Measurements from ENCODE around the gene CYFIP1.

CYFIP1 gene

GRCh38 chr15:22844421-22845288 lies 135.5 kb downstream of the CYFIP1 start:
- peaks cover 86% of the 10 kb centered on the region for H3K36me3 ChIP-seq (ENCODE audit: control insufficient read depth, low read length)
- H4K20me1 ChIP-seq (ENCODE audit: control insufficient read depth, insufficient read depth, low read depth, low read length), result peaks cover 13% of the 10 kb centered on the region
- H3F3A ChIP-seq (ENCODE audit: control insufficient read depth, insufficient read depth), result peaks cover 5% of the 10 kb centered on the region
- no peak overlapping the region for H3K4me2 ChIP-seq (ENCODE audit: low read length)
- H3K4me3 ChIP-seq (ENCODE audit: low read length), result no peak overlapping the region
- peaks cover 98% of the 10 kb centered on the region for H3K79me2 ChIP-seq (ENCODE audit: control insufficient read depth, low read length)
- no peaks in the 10 kb centered on the region for H3K27me3 ChIP-seq (ENCODE audit: control insufficient read depth, low read length)
- no peaks in the 10 kb centered on the region for H3K9me3 ChIP-seq (ENCODE audit: control insufficient read depth, insufficient read depth, low read length)
- H3K9me2 ChIP-seq (replicated peaks; ENCODE audit: control insufficient read depth, low read length), result no peaks in the 10 kb centered on the region
- peaks cover 20% of the 10 kb centered on the region for H3K4me1 ChIP-seq (ENCODE audit: control insufficient read depth, low read length)
- H3K27ac ChIP-seq (ENCODE audit: low read depth, low read length), result no peak overlapping the region
- TF ChIP-seq CTCF (IDR thresholded peaks at IDR 0.05; ENCODE audit: low read depth, low read length, poor library complexity, severe bottlenecking) (no peak), EZH2phosphoT487 (IDR thresholded peaks at IDR 0.05; ENCODE audit: borderline replicate concordance, low read length) (no peak)

- Histone ChIP-seq H3K9me2 (replicated peaks; ENCODE audit: control insufficient read depth, low read length) (no peaks in the 10 kb centered on the region), H3K4me1 (ENCODE audit: control insufficient read depth, low read length) (peaks cover 20% of the 10 kb centered on the region), H3K4me2 (ENCODE audit: low read length) (peak overlapping the region; percentile 70), H3K9me3 (ENCODE audit: control insufficient read depth, insufficient read depth, low read length) (no peaks in the 10 kb centered on the region), H3K79me2 (ENCODE audit: control insufficient read depth, low read length) (peaks cover 57% of the 10 kb centered on the region), H4K20me1 (ENCODE audit: control insufficient read depth, insufficient read depth, low read depth, low read length) (peaks cover 13% of the 10 kb centered on the region), H3K4me3 (ENCODE audit: low read length) (peak overlapping the region; percentile 88), H3K27ac (ENCODE audit: low read depth, low read length) (peak overlapping the region; percentile 94), H3K27me3 (ENCODE audit: control insufficient read depth, low read length) (no peaks in the 10 kb centered on the region), H3F3A (ENCODE audit: control insufficient read depth, insufficient read depth) (peaks cover 22% of the 10 kb centered on the region), H3K36me3 (ENCODE audit: control insufficient read depth, low read length) (peaks cover 45% of the 10 kb centered on the region)
- no peak for TF ChIP-seq EZH2phosphoT487 (IDR thresholded peaks at IDR 0.05; ENCODE audit: borderline replicate concordance, low read length)
- no peak for TF ChIP-seq CTCF (IDR thresholded peaks at IDR 0.05; ENCODE audit: low read depth, low read length, poor library complexity, severe bottlenecking)
Measured at GRCh38 chr15:22839046-22839695, 141.0 kb downstream of the CYFIP1 start.

DNA sequence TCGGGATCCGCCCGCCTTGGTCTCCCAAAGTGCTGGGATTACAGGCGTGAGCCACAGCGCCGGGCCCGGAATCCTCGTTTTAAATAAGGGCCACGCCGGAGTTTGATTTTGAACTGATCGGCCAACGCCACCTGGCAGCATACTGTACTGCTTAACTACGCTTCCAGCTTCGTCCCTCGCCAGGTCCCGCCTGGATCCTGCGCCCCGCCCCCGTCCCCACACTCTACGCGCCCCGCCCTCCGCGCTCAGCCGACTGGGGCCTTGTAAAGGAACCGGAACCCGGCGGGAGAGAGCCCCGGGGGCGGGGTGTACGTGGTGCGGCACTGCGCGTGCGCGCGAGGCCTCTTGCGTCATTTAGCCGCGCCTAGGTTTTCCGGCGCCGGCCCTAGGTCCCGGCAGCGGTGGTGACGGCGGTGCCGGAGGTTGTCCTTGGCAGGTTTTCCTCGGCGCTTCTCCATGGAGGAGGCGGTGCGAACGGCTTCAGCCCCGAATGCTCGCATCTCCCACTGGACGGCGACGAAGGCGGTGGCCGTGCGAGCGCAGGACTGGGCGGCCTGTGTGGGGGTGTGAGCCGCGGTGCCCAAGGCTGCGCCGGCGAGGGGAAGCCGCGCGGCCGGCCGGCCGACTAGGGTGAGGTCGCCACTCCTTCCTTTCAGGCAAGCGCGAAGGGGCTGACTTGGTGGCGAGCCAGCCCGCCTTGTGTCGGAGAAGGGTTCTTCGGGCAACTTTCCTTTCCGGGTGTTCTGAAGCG lies 141.7 kb downstream of the CYFIP1 start, which contains the start of gene NIPA2:
Gene NIPA2 (plus strand): TSS at position 375 of the 751 bp plus-strand sequence. CDS start 13,066 bp downstream, outside the sequence.
- peaks cover 18% of the 10 kb centered on the region for H3K4me1 ChIP-seq (ENCODE audit: control insufficient read depth, low read length)
- no peaks in the 10 kb centered on the region for H3K9me2 ChIP-seq (replicated peaks; ENCODE audit: control insufficient read depth, low read length)
- peaks cover 22% of the 10 kb centered on the region for H3F3A ChIP-seq (ENCODE audit: control insufficient read depth, insufficient read depth)
- peak within 1 kb of the TSS; percentile 88 for H3K4me3 ChIP-seq (ENCODE audit: low read length)
- H3K27me3 ChIP-seq (ENCODE audit: control insufficient read depth, low read length), result no peaks in the 10 kb centered on the region
- H3K4me2 ChIP-seq (ENCODE audit: low read length), result peak within 1 kb of the TSS; percentile 70
- peak within 1 kb of the TSS; percentile 94 for H3K27ac ChIP-seq (ENCODE audit: low read depth, low read length)
- peaks cover 38% of the 10 kb centered on the region for H3K36me3 ChIP-seq (ENCODE audit: control insufficient read depth, low read length)
- H4K20me1 ChIP-seq (ENCODE audit: control insufficient read depth, insufficient read depth, low read depth, low read length), result peaks cover 13% of the 10 kb centered on the region
- H3K9me3 ChIP-seq (ENCODE audit: control insufficient read depth, insufficient read depth, low read length), result no peaks in the 10 kb centered on the region
- H3K79me2 ChIP-seq (ENCODE audit: control insufficient read depth, low read length), result peaks cover 50% of the 10 kb centered on the region
- no peak for TF ChIP-seq EZH2phosphoT487 (IDR thresholded peaks at IDR 0.05; ENCODE audit: borderline replicate concordance, low read length)
- TF ChIP-seq CTCF (IDR thresholded peaks at IDR 0.05; ENCODE audit: low read depth, low read length, poor library complexity, severe bottlenecking), result no peak

Data from DOHH2 (cell line).